ENCODE measurements around the gene TGFB2.

The TGFB2 gene

DNA sequence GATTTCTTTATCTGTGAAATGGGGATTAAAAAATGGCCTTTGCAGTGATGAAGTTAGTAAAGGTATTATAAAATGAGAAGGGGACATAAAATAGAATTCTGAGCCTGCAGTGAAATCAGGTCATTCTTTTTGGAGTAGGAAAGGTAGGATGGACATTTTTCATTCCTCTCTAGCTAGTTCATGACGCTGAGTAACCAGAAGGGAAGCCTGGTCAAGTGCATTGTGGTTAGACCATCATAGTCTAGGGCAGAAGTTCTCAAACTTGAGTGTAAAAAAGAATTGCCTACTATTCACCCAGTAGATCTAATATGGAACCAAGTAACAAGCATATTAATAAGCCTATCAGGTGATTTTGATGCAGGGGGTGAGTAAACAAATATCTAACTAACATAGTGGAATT, 50.8 kb downstream of the TGFB2 start:
- no peak for DNase-seq

DNA sequence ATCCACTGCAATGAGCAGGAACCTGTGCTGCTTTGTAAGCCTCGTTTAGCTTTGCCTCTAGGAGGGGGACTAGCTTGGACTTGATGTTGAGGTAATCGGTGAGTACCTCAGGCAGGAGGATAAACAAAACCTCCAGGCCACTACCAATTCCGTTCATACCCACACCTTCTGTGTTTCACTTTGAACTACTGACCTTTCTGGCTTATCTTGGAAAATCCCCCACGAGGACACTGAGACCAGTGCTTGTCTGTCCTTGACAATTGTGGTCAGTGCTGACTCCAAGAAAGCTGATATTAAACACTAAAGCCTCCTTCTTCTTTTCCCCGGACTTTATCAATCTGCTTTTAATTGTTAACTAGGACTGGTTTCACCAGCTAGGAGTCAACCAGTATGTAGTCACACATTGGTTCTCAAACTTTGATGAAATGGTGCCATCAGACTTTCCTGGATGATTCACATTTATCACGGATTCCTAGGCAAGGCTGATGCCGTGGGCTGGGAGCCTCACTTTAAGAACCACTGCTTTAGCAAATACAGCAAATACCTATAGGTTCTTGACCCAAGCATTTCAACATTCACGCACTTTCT, 52.7 kb downstream of the TGFB2 start:
- peak; percentile 22 for DNase-seq

DNA sequence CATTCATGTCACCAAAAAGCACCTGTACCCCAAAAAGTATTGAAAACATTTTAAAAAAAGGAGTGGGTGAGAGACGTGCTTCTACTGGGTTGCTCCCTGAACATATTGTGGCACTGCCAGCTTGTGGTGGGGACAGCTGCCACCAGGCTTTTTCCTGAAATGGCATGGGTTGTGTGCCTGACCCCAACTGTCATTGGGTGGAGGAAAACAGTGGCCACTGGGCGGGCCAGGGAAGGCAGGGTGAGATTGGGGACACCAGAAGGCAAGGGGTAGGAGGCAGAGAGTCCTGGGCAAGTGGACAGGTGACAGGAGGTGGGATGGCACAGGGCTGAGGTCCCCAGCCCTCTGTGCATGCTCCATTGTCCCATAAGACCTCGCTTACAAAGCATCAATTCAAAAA, 55.5 kb downstream of the TGFB2 start:
- no peak for DNase-seq

DNA sequence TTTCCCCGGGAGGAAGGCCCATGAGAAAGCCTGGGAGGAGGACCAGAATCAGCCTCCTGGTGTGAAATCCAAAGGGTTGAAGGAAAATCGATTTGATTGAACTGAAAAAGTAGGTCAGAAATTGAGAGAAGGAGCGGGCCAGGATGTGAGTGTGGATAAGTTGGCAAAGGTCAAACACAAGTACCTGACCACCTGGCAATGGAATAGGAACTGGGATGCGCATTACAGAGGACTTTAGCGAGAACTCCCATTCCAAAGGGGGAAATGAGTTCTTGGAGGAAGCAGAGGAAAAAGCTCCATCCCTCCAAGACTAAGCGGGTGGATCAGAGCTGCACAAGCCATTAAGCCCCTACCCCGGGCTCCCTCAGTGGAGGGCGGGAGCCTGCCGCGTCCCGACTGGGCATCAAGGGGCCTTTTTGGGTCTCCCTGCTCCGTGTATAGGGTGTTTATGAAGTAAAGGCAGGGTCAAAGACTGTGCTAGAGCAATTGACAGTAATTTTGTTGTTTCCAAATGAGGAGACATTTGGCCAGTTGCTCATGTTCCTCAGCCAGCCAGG, 56.4 kb downstream of the TGFB2 start:
- no peak for DNase-seq

DNA sequence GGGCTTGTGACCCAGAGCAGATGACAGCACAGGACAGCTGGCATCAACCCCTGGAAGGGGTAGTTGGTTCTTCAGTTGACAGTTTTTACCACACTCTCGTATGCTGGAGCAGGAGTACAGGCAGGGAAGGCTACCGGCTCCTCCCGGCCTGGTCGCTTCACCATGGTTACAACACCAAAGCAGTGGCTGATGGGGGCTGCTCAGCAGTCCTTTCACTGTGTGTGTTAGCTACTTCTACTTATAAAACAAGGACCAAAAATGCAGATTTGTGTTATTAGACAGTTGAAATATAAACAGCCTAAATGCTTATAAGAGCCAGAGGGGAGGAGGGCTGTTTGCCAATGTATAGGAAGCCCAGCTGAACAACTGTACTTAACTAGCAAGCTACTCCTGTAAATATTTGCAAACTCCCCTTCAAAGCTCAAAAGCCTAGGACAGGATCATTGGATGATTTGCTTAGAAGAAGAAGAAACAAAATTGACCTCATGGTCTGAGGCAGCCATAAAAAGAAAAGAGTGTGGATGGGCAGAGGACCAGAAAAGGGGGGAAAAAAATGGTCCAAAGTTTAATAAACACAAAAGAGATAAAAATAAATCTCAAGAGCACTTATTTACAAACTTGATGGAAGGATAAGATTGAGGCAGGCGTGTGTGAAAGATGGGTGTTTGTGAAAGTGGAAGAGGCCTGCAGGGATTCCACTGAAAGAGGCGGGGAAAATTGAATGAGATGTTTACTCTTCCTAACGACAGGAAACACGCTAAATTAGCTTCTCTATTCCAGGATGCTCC, 57.1 kb downstream of the TGFB2 start:
- no peak for DNase-seq

DNA sequence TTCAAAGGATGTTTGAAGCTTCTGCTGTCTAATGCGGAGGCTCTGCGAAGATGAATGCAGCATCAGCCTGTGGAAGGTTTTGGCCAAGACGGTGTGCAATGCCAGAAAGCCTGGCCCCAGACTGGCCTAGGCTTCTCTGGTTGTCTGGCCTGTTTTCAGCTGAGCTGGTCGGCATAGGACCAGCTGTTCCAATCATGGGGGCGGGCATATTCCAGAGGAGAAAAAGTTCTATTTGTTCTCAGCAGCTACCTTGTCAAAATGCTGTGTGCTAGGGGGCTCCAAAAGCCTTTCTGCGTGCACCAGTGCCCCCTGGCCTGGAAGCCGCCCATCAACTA, 57.6 kb downstream of the TGFB2 start:
- DNase-seq: no peak

DNA sequence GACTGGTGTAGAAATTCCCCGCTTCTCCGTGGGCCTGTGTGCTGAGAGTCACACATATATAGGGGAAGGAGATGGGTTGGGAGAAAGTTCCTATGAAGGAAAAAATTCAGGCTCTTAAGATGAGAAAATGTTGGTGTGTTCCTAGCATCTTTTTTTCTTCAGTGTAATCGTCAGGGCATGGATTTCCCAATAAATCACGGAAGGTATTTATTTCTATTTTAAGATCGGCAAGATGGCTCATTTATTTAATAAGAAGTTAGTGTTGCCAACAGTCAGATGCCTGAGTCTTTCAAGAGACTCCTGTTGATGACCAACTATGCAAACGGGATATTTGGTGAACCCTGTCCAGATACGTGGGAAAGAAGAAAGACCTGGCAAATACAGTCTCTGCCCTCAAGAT, 58.2 kb downstream of the TGFB2 start:
- no peak for DNase-seq

DNA sequence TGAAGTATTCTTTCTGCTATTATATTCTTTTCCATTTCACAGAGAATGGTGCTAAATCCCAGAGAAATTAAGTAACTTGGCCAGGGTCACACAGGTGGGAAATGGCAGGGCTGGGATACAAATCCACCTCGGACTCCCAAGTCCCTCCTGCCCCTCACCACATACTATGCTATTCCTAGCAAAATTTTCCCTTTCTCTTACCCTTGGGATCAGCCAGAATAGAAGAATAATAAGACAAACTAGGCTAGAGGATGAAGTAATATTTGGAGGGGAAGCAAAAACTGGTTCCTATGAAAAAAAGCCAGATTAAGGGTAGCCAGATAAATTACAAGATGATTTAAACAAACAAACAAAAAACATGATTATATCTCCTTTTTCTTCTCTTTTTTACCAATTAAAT, 62.5 kb downstream of the TGFB2 start:
- no peak for DNase-seq

DNA sequence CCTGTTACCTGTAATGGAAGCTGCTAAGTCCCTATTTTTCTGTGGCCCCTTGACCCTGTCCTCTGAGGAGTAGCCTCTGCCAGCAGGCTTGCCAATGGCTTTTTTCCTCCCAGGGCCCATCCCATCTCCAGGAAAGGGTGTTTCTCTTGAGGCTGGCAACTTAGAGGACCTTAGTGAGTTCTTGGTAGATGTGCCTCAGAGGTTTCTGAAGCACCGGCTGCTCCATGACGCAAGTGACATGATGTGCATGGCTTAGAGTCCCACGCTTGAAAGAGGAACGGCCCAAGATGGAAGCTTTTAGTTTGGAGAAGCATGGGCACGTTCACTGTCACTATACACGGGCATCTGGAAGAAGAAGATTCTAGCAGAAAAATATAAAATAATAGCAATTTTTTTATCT, 63.0 kb downstream of the TGFB2 start:
- DNase-seq: no peak

DNA sequence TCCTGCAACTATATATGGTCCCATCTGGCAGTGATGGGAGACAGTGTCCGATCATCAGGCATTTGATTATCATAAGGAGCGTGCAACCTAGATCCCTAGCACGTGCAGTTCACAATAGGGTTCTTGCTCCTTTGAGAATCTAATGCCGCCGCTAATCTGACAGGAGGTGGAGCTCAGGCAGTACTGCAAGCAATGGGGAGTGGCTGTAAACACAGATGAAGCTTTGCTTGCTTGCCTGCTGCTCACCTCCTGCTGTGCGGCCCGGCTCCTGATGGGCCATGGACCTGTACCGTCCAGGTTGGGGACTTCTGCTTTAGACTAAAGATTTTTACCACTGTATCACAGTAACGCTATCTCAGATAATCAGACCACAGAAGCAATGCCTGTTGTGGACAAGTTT, 63.8 kb downstream of the TGFB2 start:
- DNase-seq: no peak

DNA sequence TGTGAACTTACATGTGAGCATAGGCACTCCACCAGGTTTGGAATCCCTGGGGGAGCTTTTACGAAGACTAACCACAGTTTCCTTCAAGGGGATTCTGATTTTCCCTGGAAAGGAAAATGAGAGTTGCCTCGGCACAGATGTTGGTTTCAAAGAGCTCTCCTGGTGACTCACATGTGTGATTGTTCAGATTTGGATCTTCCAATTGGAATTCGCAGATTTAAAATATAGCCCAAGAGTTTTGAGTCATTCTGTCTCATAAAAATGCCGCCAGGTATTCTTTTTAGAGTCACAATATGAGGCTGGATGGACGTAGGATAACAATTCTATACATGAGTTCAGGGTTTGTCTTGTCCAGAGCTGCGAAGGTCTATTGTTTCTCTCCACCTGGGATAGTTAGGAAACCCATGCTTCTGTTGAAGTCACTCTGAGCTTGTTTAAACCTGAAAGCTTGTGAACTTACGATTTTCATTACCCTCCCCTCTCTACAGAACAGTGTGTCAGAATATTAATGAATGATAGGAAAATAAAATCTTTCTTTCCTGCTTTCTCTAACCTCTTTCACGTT, 64.9 kb downstream of the TGFB2 start:
- DNase-seq: peak; percentile 58

DNA sequence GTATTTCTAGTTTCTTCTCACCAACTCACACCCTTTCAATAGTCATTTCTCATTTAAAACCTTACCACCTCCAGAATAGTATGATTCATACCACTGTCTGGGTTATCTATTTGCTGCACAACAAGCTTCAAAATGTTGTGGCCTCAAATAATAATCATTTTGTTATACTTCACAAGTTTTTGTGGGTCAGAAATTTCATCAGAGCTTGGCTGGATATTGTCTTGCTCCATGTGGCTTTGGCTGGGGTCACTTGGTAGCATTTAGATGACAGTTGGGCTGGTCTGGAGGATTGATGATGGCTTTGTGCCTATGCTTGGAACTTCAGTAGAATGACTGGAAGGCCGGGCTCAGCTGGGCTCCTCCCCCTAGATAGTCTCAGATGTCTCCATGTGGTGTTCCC, 66.0 kb downstream of the TGFB2 start:
- DNase-seq: no peak

DNA sequence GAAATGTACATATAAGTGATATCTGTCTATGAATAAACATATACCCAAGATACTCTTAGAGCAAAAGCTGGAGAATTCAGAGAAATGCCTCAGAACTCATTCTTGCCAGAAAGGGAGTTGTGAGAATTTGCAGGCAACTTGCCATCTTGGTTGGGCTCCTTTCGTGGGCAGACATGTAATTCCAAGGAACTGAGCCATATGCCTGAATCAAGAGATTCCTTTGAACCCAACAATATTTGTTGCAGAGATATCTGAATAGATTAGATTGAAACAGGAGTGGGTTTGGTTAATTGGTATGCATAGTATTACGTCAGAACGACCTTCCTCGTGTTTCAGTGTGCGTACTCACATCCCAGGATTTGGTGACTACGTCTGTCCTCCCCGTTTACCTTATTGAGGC, 67.0 kb downstream of the TGFB2 start:
- peak; percentile 86 for DNase-seq

DNA sequence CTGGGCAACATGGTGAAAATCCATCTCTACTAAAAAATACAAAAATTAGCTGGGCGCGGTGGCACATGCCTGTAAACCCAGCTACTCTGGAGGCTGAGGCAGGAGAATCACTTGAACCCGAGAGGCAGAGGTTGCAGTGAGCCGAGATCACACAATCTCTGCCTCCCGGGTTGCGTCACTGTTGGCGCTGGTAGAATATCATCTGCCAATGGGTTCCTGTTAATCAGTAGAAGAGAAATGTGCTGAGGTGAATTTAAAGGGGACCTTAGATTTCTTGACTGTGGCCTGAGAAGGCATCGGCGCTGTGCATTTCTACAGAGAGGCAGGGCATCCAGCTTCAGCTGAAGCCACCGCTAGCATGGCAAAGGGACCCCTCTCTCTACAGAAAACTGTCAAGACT, 68.0 kb downstream of the TGFB2 start:
- no peak for DNase-seq

DNA sequence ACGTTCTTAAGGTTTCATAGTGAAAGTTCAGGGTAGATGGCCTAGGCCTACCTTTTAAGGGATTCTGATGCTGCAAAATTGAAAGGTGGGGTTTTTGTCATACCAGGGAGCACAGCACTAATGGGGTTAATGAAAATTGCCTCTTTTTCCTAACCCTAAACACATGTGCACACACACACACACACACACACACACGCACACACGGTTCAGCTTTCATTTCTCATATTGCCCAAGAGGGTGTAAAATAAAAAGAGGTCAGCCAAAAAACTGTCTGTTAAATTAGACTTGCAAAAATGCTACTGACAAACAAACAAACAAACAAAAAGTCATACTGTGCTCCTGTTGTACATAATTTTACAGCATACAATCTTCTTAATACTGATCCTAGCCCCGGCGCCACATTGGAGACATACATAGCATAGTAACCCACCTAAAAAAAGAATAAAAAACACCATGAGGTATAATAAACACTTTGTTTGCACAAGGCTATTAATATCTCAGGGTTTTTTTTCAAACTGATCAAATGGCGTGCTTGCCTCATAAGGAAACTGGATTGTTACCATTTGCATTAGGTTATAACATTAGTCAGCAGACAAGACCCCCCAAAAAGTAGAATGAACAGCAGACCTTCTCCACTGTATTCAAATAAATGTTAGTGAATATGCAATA, 69.1 kb downstream of the TGFB2 start:
- DNase-seq: no peak

DNA sequence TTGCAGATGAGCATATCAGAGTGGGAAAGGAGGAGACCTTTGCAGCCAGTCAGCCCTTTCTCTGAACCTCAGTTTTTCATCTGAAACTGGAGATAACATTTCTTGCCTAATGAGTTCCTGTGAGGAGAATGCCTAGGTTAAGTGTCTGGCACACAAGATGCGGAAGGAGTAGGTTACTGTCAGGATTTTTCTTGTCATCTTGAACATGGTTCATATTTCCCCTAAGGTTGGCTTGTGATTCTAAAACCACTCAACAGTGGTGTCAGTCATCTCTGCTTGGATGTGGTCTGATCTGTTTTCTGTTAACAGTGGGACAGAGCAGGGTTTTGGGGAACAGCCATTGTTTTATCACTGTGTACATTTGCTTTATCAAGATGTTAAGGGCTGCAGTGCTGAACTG, 70.6 kb downstream of the TGFB2 start:
- DNase-seq: no peak

DNA sequence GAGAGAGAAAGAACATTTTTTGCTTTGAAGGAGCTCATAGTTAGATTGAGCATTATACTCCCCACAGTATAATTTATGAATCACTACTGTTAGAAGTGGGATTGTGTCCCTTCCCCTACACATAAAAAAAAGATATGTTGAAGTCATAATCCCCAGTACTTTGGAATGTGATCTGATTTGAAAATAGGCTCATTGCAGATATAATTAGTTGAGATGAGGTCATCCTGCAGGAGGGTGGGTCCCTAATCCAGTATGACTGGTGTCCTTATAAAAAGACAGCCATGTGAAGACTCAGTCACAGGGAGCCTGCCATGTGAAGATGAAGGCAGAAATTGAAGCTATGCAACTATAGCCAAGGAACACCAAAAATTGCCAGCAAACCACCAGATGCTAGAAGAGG, 76.4 kb downstream of the TGFB2 start:
- DNase-seq: peak; percentile 63

DNA sequence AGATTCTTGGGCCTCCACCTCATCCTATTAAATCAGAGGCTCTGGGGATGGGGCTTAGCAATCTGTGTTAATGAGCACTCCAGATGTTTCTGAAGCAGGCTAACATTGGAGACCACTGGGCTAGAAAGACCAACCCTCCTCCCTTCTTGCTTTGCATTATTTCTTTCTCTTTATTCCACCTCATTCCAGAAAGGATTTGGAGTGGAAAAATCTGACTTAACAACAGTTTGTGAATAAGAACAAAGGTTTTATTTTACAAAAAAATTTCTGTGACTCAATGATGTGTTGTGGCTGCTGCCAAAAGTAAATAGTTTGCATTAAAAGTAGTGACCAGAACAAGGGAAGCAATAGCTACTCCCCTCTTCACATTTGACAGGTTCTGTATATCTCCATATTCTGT, 79.4 kb downstream of the TGFB2 start:
- no peak for DNase-seq

DNA sequence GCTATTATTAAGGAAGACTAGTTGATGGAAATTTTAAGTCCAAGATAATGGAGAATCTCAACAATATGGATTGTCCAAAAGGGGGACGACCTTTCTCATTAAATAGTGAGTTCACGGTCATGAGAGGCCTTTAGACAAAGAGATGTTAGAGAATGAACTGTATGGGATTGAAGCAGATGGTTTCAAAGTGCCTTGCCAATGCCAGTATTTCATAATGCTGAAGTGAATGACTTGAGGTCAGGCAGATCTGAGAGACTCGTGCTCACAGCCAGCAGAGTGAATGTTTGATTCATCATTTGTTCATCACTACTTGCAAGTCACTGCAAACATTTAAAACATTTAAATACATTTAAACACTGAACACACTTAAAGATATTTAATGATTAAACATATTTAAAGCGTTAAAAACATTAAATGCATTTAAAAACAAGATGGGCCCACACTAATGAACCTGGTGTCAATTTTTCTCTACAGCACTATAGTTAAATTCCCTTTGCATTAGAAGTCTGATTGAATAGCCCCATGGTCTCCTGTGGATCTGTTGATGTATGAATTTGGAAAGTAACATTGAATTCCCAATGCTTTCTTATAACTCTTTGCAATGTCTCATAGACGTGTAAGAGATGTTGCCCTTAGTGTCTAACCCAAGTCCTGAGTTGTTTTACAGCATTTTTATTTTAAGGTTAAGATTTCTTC, 80.7 kb downstream of the TGFB2 start:
- peak; percentile 57 for DNase-seq

DNA sequence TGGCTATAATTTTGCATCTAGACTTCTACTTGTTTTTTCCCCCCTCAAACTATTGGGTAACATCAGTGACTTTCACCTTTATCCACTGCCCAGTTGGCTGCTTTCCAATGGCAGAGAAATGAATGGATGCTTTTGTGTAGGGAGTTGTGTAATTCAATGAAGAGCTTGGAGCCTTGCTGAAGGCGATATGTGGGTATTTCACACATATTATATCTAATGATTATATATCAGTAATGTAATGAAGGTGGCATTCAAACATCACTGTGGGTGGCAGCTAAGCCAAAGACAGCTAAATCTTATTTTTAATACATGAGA, 81.2 kb downstream of the TGFB2 start:
- peak; percentile 32 for DNase-seq

DNA sequence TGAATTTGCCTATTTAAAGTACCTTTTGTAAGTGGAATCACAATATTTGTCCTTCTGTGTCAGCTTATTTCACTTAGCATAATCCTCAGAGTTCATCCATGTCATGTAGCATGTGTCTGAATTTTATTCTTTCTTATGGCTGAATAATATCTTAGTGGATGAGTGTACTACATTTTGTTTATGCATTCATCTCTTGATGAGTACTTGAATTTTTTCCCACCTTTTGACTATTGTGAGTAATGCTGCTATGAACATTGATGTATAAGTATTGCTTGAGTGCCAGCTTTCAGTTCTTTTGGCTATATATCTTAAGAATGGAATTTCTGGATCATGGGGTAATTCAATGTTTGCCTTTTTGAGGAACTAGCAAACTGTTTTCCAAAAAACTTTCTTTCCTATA, 84.2 kb downstream of the TGFB2 start:
- DNase-seq: no peak

DNA sequence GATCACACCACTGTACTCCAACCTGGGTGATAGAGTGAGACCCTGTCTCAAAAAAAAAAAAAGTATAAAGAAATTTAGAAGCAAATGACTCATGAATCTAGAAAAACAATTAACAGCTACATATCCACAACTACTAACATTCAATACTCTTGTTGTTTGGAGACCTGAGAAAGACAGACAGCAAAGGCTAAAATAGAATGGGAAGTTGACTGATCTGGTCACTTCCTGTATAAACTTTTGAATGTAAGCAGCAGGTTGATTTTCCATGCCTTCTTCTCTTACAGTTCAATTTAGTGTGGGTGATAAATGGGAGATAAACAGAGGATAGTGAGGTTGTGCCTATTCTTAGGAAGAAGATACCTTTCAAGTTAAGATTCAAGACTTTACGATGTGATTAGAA, 85.2 kb downstream of the TGFB2 start:
- DNase-seq: no peak

DNA sequence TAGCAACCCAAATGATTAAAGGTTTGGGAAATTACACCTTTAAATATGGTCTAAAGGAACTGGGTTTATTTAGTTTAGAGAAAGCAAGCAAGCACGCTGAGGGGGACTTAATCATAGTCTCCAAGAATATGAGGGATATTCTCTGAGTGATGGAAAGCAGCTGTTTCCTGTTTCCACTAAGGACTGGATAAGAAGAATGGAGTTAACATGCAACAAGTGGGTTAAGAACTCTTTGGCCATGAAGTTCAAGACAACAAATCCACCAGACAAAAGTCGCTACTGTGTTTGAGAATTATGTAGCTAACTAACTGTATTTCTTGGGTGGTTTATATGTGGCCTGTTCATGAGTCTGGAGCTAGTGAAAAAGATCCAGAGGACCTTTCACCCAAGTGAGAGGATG, 85.7 kb downstream of the TGFB2 start:
- DNase-seq: no peak

DNA sequence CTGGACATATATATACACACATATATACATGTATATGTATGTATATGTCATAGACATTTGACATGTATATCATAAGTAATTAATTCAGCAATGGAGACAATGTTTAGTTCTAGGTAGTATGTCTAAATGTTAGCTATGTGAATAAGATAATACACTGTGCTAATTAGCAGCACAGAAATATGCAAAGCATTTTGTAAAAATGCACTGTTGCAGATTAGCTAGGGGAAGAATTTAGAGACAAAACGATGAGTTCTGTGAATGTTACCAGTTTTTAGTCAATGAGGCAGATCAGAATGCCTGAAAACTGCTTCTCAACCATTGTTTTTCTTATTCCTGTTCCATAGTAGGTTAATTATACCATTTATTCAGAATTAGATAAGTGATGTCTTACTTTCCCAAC, 86.3 kb downstream of the TGFB2 start:
- no peak for DNase-seq
